Psoas muscle (tissue), 8 donors: Measurements from ENCODE around the gene PUS7. TPM values are rescaled to one million over a fixed set of nuclear protein-coding genes. Genes with fewer than 3 reads are reported as not detected.
"Not testable (repeated sequence)": the region's sequence is repeated elsewhere in the genome, so short reads cannot be mapped to it uniquely, and the experiment has no call there.

Source experiments
- ATAC-seq, 4 donors: fragments of 200-7000 bp; cut with Tn5 transposase; one replicate each; pipeline ENCODE4 v1.9.1; 2020; ENCODE audit warnings: moderate library complexity in 3 of 4, mild to moderate bottlenecking in 2 of 4
- DNase-seq, 2 donors: peaks; one replicate each; pipeline ENCODE4 v3.0.0-alpha.2; 2020
- H3K27ac ChIP-seq: fragments of 200-600 bp; one replicate; pipeline ENCODE4 v1.8.0; 2022
- H3K27me3 ChIP-seq, 3 donors: fragments of 200-600 bp in 1 of 3; one replicate each; pipeline versions ENCODE4 v1.6.1 to v1.8.0; 2013 to 2022; ENCODE audit warnings: low read length in 2 of 3, mild to moderate bottlenecking in 2 of 3, moderate library complexity in 1 of 3; ENCODE audit not compliant: insufficient read depth in 3 of 3
- H3K36me3 ChIP-seq, 2 donors: fragments of 200-600 bp in 1 of 2; one replicate each; pipeline versions ENCODE4 v1.6.1 to v1.8.0; 2013 to 2022; ENCODE audit warnings: low read depth in 1 of 2, mild to moderate bottlenecking in 1 of 2, moderate library complexity in 1 of 2; ENCODE audit not compliant: insufficient read depth in 1 of 2
- H3K4me1 ChIP-seq: fragments of 200-600 bp; one replicate; pipeline ENCODE4 v1.8.0; 2022
- H3K4me3 ChIP-seq: fragments of 200-600 bp; one replicate; pipeline ENCODE4 v1.8.0; 2022; ENCODE audit warnings: mild to moderate bottlenecking
- H3K9me3 ChIP-seq: fragments of 200-600 bp; one replicate; pipeline ENCODE4 v1.8.0; 2022
- WGBS, 3 donors: extraction: QIAGEN DNeasy Blood & Tissue Kit; methylation state at CpG; one replicate each; pipeline versions ENCODE4 v1.1.6 to v1.1.7; 2013; 5-methylcytosine and 5-hydroxymethylcytosine counted together
- intact Hi-C, 2 donors: fragments of 100-400 bp; cut with DNase I; formaldehyde crosslinking; loops; one replicate each; pipeline versions ENCODE4 v1.11.0 to v1.14.2; 2022
- polyA plus RNA-seq, 3 donors: library from polyadenylated mRNA; stranded (reverse); fragments of 200-250 nt; gene quantifications; one replicate each; pipeline ENCODE4 v1.2.3, GENCODE V29; 2013
- total RNA-seq, 4 donors: library from RNA; stranded (reverse); fragmentation: NEBNext Ultra II Directional in 2 of 4; extraction: Animal tissue kit (Norgen Biotek cat#: 25700) in 2 of 4; gene quantifications; one replicate each; pipeline versions ENCODE4 v1.2.1 to v1.2.4, GENCODE V29; 2021 to 2023
- TF ChIP-seq, protein P1 (sequence below): fragments of 200-600 bp; IDR thresholded peaks from one replicate; pipeline ENCODE4 v1.8.0; 2022; ENCODE audit warnings: antibody characterized with exemption
- donor health status: healthy with polysubstance abuse.
- donor health status: DM: no; HTN: no; CAD: no; lungs with moderate emphysema.
- donor health status: Bipolar disorder and iron deficiency.
- donor health status: healthy.
- donor health status: DM: yes; HTN: yes; CAD: no.
- donor health status: DM: no; HTN: no; CAD: no.
- donor health status: DM: no; HTN: no; CAD: no.
- donor health status: DM: yes; HTN: yes; CAD: no.

The PUS7 gene
- total and polyA plus RNA-seq, 7 donors, result 5.7 to 19.7 (median 11.9) TPM

DNA sequence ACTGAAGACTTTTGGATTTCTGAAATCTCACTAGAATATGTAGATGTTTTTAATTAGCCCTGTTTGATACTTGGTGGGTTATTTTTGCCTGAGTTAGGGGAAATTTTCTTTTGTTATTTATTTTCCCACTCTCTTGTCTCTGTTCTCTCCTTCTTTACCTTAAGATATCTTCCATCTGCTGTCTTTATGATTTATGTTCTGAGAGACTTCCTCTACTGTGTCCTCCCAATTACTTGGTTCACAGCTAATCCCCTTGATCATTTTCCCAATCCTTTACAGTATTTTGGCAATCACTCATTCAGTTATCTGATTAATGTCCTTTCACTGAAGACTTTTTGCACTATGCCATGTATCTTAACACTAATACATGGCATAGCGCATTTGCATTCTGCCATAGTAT, 83.8 kb downstream of the PUS7 start:
- ATAC-seq, result no peak
- intact Hi-C loops, result loop anchor here in 1 of 2 donors (5.0 kb wide), 1 partner anchor 36 kb away; no protein-coding TSS in a partner anchor
- no peak for DNase-seq
- WGBS, 3 donors, result 94 to 100% (median 98%) methylated on average over 1 of the region's 1 CpG
- Histone ChIP-seq H3K4me3 (no peak overlapping the region), H3K36me3 (no peaks in the 10 kb centered on the region), H3K27ac (no peak overlapping the region), H3K4me1 (no peaks in the 10 kb centered on the region), H3K27me3 (no peaks in the 10 kb centered on the region), H3K9me3 (no peaks in the 10 kb centered on the region)
- TF ChIP-seq, protein P1, sequence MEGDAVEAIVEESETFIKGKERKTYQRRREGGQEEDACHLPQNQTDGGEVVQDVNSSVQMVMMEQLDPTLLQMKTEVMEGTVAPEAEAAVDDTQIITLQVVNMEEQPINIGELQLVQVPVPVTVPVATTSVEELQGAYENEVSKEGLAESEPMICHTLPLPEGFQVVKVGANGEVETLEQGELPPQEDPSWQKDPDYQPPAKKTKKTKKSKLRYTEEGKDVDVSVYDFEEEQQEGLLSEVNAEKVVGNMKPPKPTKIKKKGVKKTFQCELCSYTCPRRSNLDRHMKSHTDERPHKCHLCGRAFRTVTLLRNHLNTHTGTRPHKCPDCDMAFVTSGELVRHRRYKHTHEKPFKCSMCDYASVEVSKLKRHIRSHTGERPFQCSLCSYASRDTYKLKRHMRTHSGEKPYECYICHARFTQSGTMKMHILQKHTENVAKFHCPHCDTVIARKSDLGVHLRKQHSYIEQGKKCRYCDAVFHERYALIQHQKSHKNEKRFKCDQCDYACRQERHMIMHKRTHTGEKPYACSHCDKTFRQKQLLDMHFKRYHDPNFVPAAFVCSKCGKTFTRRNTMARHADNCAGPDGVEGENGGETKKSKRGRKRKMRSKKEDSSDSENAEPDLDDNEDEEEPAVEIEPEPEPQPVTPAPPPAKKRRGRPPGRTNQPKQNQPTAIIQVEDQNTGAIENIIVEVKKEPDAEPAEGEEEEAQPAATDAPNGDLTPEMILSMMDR, result no peak

DNA sequence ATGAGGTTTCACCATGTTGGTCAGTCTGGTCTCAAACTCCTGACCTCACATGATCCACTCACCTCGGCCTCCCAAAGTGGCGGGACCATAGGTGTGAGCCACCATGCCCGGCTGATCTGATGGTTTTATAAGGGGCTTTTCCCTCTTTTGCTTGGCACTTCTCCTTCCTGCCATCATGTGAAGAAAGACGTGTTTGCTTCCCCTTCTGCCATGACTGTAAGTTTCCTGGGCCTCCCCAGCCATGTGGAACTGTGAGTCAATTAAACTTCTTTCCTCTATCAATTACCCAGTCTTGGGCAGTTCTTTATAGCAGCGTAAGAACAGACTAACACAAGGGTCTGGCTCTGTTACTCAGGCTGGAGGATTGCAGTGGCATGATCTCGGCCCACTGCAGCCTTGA, 84.7 kb downstream of the PUS7 start:
- H3K27me3 ChIP-seq, H3K4me3 ChIP-seq, DNase-seq, H3K4me1 ChIP-seq, H3K27ac ChIP-seq, H3K9me3 ChIP-seq, ATAC-seq, H3K36me3 ChIP-seq: not testable (repeated sequence)
- intact Hi-C loops, result loop anchor here in 1 of 2 donors (5.0 kb wide), 1 partner anchor 35 kb away; no protein-coding TSS in a partner anchor
- WGBS, 3 donors, result 91 to 96% (median 93%) methylated on average over 6 of the region's 6 CpGs

DNA sequence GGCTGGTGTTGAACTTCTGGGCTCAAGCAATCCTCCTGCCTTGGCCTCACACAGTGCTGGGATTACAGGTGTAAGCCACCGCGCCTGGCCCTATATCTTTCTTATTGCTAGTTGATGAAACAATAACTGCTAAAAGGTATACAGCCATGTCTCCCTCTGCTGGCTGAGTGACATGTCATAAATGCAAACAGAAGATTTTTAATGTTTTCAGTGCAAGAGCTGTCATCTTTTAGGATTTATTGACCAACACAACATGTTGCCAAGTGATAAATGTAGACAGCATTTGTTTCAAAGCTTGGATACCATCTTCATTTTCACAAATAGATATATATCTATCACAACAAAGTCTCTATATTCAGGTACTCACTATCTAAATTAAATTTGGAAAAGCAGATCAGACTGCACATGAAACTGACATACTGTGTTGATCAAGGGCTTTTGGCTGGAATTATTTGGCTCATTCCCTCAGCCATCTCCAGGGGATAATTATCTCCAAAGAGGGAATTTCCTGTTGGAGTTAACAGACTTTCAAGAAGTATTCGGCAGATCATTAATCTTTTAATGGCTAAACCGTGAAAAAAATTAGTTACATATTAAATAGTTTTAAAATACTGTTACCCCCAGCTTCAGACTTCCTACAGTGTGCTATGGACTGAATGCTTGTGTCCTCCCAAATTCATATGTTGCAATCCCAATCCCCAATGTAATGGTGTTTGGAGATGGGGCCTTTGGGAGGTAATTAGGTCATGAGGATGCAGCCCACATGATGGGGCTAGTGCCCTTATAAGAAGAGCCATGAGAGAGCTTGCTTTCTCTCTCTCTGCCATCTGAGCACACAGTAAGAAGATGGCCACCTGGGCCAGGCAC, 92.1 kb downstream of the PUS7 start:
- Histone ChIP-seq H3K4me1 (no peaks in the 10 kb centered on the region), H3K27me3 (no peaks in the 10 kb centered on the region), H3K9me3 (no peaks in the 10 kb centered on the region), H3K36me3 (no peaks in the 10 kb centered on the region), H3K4me3 (no peak overlapping the region), H3K27ac (no peak overlapping the region)
- TF ChIP-seq, protein P1, result peak; percentile 54
- DNase-seq (no peak), ATAC-seq (peak in 1 of 4 donors; percentile 56)
- intact Hi-C loops, result loop anchor here in 1 of 2 donors (10.0 kb wide), 1 partner anchor 275 kb away; no protein-coding TSS in a partner anchor
- WGBS, 3 donors, result 44 to 53% (median 49%) methylated on average over 4 of the region's 4 CpGs

DNA sequence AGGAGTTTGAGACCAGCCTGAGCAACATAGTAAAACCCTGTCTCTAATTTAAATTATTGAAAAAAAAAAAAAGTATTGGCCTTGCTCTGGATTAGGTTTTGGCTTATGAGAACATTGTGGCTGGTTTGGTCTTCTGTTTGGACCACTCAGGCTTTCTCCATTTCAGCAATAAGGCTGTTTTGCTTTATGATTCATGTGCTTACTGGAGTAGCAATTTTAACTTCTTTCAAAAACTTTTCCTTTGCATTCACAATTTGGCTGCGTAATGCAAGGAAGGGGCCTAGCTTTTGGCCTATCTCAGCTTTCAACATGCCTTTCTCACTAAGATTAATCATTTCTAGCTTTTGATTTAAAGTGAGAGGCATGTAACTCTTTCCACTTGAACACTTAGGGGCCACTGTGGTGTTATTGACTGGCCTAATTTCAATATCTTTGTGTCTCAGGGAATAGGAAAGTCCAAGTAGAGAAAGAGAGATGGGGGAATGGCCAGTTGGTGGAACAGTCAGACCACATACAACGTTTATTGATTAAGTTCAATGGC, 95.4 kb downstream of the PUS7 start:
- H3K4me1 ChIP-seq, result no peaks in the 10 kb centered on the region
- no peak overlapping the region for H3K4me3 ChIP-seq
- ATAC-seq (no peak), DNase-seq (no peak)
- no peaks in the 10 kb centered on the region for H3K9me3 ChIP-seq
- H3K27me3 ChIP-seq, result no peaks in the 10 kb centered on the region
- intact Hi-C loops, result loop anchor here in 1 of 2 donors (10.0 kb wide), 1 partner anchor 272 kb away; no protein-coding TSS in a partner anchor
- 77 to 95% (median 85%) methylated on average over 2 of the region's 2 CpGs for WGBS, 3 donors
- no peak overlapping the region for H3K27ac ChIP-seq
- TF ChIP-seq, protein P1, result no peak
- no peaks in the 10 kb centered on the region for H3K36me3 ChIP-seq

DNA sequence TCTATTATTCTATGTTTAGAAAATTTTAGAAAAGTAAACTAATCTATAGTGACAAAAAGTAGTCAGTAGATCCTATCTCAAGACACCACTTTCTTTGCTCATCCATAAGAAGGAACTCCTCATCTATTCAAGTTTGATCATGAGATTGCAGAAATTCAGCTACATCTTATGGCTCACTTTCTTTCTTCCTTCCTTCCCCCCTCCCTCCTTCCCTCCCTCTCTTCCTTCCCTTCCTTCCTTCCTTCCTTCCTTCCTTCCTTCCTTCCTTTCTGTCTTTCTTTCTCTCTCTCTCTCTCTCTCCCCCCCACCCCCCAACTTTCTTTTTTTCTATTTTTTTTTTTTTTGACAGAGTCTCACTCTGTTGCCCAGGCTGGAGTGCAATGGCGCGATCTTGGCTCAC, 98.1 kb downstream of the PUS7 start:
- ATAC-seq, result no peak
- intact Hi-C loops, result loop anchor here in 1 of 2 donors (10.0 kb wide), 1 partner anchor 269 kb away; no protein-coding TSS in a partner anchor

More for the DNA sequence above, 98.1 kb downstream of the PUS7 start:
- Histone ChIP-seq H3K4me1 (no peaks in the 10 kb centered on the region), H3K9me3 (no peaks in the 10 kb centered on the region), H3K36me3 (no peaks in the 10 kb centered on the region), H3K4me3 (no peak overlapping the region), H3K27me3 (no peaks in the 10 kb centered on the region), H3K27ac (no peak overlapping the region)
- TF ChIP-seq, protein P1, result no peak
- DNase-seq, result no peak
- 97 to 100% (median 97%) methylated on average over 2 of the region's 2 CpGs for WGBS, 3 donors
